ENCODE data around the gene SRPK2.

Gene SRPK2

DNA sequence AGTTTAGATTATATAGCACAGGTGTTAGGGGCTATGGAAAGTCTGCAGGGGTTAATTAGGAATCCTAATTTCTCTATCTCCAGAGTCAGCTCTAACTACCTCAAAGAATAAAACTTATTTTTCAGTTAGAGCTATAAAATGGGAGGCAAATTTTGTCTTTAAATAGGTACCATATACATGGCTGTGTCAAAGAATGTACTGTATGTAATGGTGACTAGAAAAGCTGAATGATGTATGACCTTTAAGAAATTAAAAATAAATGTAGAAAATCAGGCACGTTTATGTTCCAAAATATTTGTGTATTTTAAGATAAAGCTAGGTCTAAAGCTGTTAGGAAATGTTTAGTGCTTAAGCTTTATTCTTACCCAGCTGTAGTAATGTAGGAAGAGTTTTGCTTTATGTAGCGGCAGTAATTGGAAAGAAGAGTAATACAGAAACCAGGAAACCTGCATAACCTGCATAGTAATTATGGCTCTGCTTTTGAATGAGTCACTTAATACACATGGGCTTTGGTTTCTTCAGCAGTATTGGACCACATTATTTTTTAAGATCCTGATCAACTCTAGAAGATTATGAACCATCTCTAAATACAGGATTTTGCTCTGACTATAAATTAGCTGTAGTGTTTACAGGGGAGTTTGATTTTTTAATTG lies 289.7 kb downstream of the SRPK2 start:
- H4K20me1 ChIP-seq (ENCODE audit: insufficient read depth, low read length, poor library complexity, severe bottlenecking) = peaks cover 4% of the 10 kb centered on the region
- no peaks in the 10 kb centered on the region for H3K9me2 ChIP-seq (replicated peaks; ENCODE audit: low read depth, low read length)
- no peaks in the 10 kb centered on the region for H3K9me3 ChIP-seq (ENCODE audit: insufficient read depth, low read depth, low read length)
- no peak overlapping the region for H3K4me2 ChIP-seq (ENCODE audit: low read depth, low read length, poor library complexity, severe bottlenecking)
- peaks cover 77% of the 10 kb centered on the region for H3K36me3 ChIP-seq (ENCODE audit: insufficient read depth, low read length)
- no peak overlapping the region for H3K9ac ChIP-seq (ENCODE audit: low read depth, low read length, poor library complexity, severe bottlenecking)
- no peaks in the 10 kb centered on the region for H3K4me1 ChIP-seq (ENCODE audit: insufficient read depth, low read length, poor library complexity, severe bottlenecking)
- TF ChIP-seq, protein P1, sequence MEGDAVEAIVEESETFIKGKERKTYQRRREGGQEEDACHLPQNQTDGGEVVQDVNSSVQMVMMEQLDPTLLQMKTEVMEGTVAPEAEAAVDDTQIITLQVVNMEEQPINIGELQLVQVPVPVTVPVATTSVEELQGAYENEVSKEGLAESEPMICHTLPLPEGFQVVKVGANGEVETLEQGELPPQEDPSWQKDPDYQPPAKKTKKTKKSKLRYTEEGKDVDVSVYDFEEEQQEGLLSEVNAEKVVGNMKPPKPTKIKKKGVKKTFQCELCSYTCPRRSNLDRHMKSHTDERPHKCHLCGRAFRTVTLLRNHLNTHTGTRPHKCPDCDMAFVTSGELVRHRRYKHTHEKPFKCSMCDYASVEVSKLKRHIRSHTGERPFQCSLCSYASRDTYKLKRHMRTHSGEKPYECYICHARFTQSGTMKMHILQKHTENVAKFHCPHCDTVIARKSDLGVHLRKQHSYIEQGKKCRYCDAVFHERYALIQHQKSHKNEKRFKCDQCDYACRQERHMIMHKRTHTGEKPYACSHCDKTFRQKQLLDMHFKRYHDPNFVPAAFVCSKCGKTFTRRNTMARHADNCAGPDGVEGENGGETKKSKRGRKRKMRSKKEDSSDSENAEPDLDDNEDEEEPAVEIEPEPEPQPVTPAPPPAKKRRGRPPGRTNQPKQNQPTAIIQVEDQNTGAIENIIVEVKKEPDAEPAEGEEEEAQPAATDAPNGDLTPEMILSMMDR (conservative IDR thresholded peaks at IDR 0.05; ENCODE audit: low read length) = no peak
- TF ChIP-seq EZH2phosphoT487 (IDR thresholded peaks at IDR 0.05; ENCODE audit: borderline replicate concordance) = no peak
- H3K4me3 ChIP-seq (ENCODE audit: low read length, poor library complexity, severe bottlenecking) = no peak overlapping the region
- H3K27me3 ChIP-seq (ENCODE audit: insufficient read depth, low read length, poor library complexity, severe bottlenecking) = no peaks in the 10 kb centered on the region
- H3K79me2 ChIP-seq (ENCODE audit: insufficient read depth, low read length) = no peaks in the 10 kb centered on the region; the same call in 1 of the 2 replicates
- H3F3A ChIP-seq (ENCODE audit: low read depth) = no peaks in the 10 kb centered on the region
- H2AFZ ChIP-seq (ENCODE audit: low read length) = no peak overlapping the region

DNA sequence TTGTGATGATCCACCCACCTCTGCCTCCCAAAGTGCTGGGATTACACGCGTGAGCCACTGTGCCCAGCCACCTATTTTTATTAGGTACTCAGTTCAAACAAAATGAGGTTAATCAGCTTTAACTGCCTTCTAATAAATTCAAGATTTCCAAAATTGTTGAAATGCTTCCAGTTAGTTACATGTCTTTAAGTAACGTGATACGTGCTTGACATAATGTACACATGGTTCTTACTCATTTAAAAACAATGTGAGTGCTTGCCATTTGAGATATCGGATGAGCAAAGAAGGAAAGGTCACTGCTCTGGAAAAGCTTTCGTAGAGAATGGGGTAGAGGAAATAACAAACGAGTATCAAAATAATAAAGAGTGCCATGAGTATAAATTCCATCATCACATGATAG lies 291.1 kb downstream of the SRPK2 start:
- Histone ChIP-seq H3K9me2 (replicated peaks; ENCODE audit: low read depth, low read length) (no peaks in the 10 kb centered on the region), H3F3A (ENCODE audit: low read depth) (no peaks in the 10 kb centered on the region), H3K9ac (ENCODE audit: low read depth, low read length, poor library complexity, severe bottlenecking) (no peak overlapping the region), H3K4me1 (ENCODE audit: insufficient read depth, low read length, poor library complexity, severe bottlenecking) (no peaks in the 10 kb centered on the region), H2AFZ (ENCODE audit: low read length) (no peak overlapping the region), H3K4me2 (ENCODE audit: low read depth, low read length, poor library complexity, severe bottlenecking) (no peak overlapping the region), H3K27me3 (ENCODE audit: insufficient read depth, low read length, poor library complexity, severe bottlenecking) (no peaks in the 10 kb centered on the region), H3K9me3 (ENCODE audit: insufficient read depth, low read depth, low read length) (no peaks in the 10 kb centered on the region), H3K79me2 (ENCODE audit: insufficient read depth, low read length) (no peaks in the 10 kb centered on the region; the same call in 1 of the 2 replicates), H3K4me3 (ENCODE audit: low read length, poor library complexity, severe bottlenecking) (no peak overlapping the region), H4K20me1 (ENCODE audit: insufficient read depth, low read length, poor library complexity, severe bottlenecking) (peaks cover 4% of the 10 kb centered on the region), H3K36me3 (ENCODE audit: insufficient read depth, low read length) (peaks cover 78% of the 10 kb centered on the region)
- no peak for TF ChIP-seq EZH2phosphoT487 (IDR thresholded peaks at IDR 0.05; ENCODE audit: borderline replicate concordance)
- TF ChIP-seq, protein P1 (conservative IDR thresholded peaks at IDR 0.05; ENCODE audit: low read length) = no peak

DNA sequence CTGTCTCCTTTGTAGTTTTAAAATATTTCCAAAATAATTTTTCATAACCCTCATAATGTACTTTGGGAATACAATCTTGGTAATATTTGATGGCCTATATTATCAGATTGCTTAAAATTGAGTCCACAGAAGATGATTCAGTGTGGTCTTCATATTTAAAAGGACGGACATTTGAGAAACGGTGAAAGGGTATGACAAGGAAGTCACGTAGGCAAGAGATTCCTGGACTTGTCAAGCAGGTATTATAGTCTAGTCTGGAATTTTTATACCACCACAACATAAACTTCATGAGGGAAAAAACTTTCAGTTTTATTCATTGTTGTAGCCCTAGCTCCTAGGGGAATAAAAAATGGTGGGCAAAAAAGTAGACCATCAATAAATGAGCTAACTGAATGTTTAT lies 292.4 kb downstream of the SRPK2 start:
- H4K20me1 ChIP-seq (ENCODE audit: insufficient read depth, low read length, poor library complexity, severe bottlenecking) = peaks cover 4% of the 10 kb centered on the region

More for the DNA sequence above, 292.4 kb downstream of the SRPK2 start:
- Histone ChIP-seq H3K4me1 (ENCODE audit: insufficient read depth, low read length, poor library complexity, severe bottlenecking) (no peaks in the 10 kb centered on the region), H3K4me2 (ENCODE audit: low read depth, low read length, poor library complexity, severe bottlenecking) (no peak overlapping the region), H3F3A (ENCODE audit: low read depth) (no peaks in the 10 kb centered on the region), H3K9me2 (replicated peaks; ENCODE audit: low read depth, low read length) (no peaks in the 10 kb centered on the region), H3K9ac (ENCODE audit: low read depth, low read length, poor library complexity, severe bottlenecking) (no peak overlapping the region), H3K36me3 (ENCODE audit: insufficient read depth, low read length) (peaks cover 81% of the 10 kb centered on the region), H3K27me3 (ENCODE audit: insufficient read depth, low read length, poor library complexity, severe bottlenecking) (no peaks in the 10 kb centered on the region), H2AFZ (ENCODE audit: low read length) (no peak overlapping the region), H3K4me3 (ENCODE audit: low read length, poor library complexity, severe bottlenecking) (no peak overlapping the region), H3K79me2 (ENCODE audit: insufficient read depth, low read length) (no peaks in the 10 kb centered on the region; the same call in 1 of the 2 replicates), H3K9me3 (ENCODE audit: insufficient read depth, low read depth, low read length) (no peaks in the 10 kb centered on the region)
- no peak for TF ChIP-seq EZH2phosphoT487 (IDR thresholded peaks at IDR 0.05; ENCODE audit: borderline replicate concordance)
- TF ChIP-seq, protein P1 (conservative IDR thresholded peaks at IDR 0.05; ENCODE audit: low read length) = no peak

All from Loucy (cell line).